Upper lobe of left lung (tissue), 6 donors: Measurements from ENCODE around the gene MMP28. TPM values are rescaled to one million over a fixed set of nuclear protein-coding genes. Genes with fewer than 3 reads are reported as not detected.
A peak's percentile ranks its signal among the peaks of the same experiment; 100 is the strongest.

Experiments used
- ATAC-seq, 2 donors: fragments of 200-7000 bp; cut with Tn5 transposase; one replicate each; pipeline ENCODE4 v1.9.1; 2022; ENCODE audit warnings: mild to moderate bottlenecking in 2 of 2, moderate library complexity in 2 of 2; ENCODE audit not compliant: low FRiP score in 2 of 2
- DNase-seq, 2 donors: peaks; one replicate each; pipeline ENCODE4 v3.0.0-alpha.2; 2019 to 2020
- H3K27ac ChIP-seq, 4 donors: fragments of 200-600 bp; sonication (generic); one replicate each; pipeline ENCODE4 v1.5.1; 2016 to 2019
- H3K27me3 ChIP-seq, 4 donors: fragments of 200-600 bp; sonication (generic); one replicate each; pipeline ENCODE4 v1.5.1; 2017 to 2019
- H3K36me3 ChIP-seq, 4 donors: fragments of 200-600 bp; sonication (generic); one replicate each; pipeline ENCODE4 v1.5.1; 2016 to 2019
- H3K4me1 ChIP-seq, 4 donors: fragments of 200-600 bp; sonication (generic); one replicate each; pipeline ENCODE4 v1.5.1; 2018 to 2019
- H3K4me3 ChIP-seq, 4 donors: fragments of 200-600 bp; sonication (generic); one replicate each; pipeline ENCODE4 v1.5.1; 2017 to 2019; ENCODE audit warnings: mild to moderate bottlenecking in 2 of 4, moderate library complexity in 1 of 4
- H3K9me3 ChIP-seq, 4 donors: fragments of 200-600 bp; sonication (generic); one replicate each; pipeline ENCODE4 v1.5.1; 2018 to 2019
- CTCF ChIP-seq, 6 experiments: fragments of 450-650 bp in 4 of 6; fragments of 200-600 bp in 2 of 6; sonication (generic) in 2 of 6; IDR thresholded peaks; one replicate each; pipeline ENCODE4 v1.5.1; 2016 to 2019; ENCODE audit warnings: antibody characterized with exemption in 6 of 6
- EP300 ChIP-seq, 4 donors: sonication (generic); formaldehyde crosslinking; IDR thresholded peaks; one replicate each; pipeline ENCODE4 v1.5.1; 2017; ENCODE audit warnings: antibody characterized with exemption in 4 of 4, control low read depth in 2 of 4
- POLR2A ChIP-seq, 4 donors: fragments of 450-650 bp; IDR thresholded peaks; one replicate each; pipeline ENCODE4 v1.5.1; 2016 to 2017; ENCODE audit warnings: antibody characterized with exemption in 4 of 4, mild to moderate bottlenecking in 2 of 4
- POLR2AphosphoS5 ChIP-seq, 2 donors: sonication (generic); formaldehyde crosslinking; IDR thresholded peaks; one replicate each; pipeline ENCODE4 v1.5.1; 2017; ENCODE audit warnings: antibody characterized with exemption in 2 of 2
- WGBS, 2 donors: methylation state at CpG; one replicate each; pipeline ENCODE4 v1.1.5; 2017 to 2018; 5-methylcytosine and 5-hydroxymethylcytosine counted together
- total RNA-seq, 6 donors: library from RNA; depleted of rRNA in 4 of 6; stranded (reverse); fragments of >200 nt in 4 of 6; gene quantifications; one replicate each; pipeline versions ENCODE4 v1.1.0 to v1.2.1, GENCODE V29; 2016 to 2021
- donor health status: DM: no; HTN: no; CAD: no; lungs with moderate emphysema.
- donor health status: DM: no; HTN: yes; CAD: no; lungs with severe emphysema.

MMP28 gene
- total RNA-seq, 6 donors from 2014 or later, result 51.1 to 134 (median 98.5) TPM

GRCh38 chr17:35795871-35796265, 427 bp upstream of the MMP28 start:
- peaks cover 0 to 12% (median under 1%) of the 10 kb centered on the region in 4 donors for H3K27me3 ChIP-seq
- H3K4me1 ChIP-seq, result peaks cover 29 to 55% (median 34%) of the 10 kb centered on the region in 4 donors
- H3K4me3 ChIP-seq, result peak overlapping the region in 3 of 4 donors; percentile 57 to 66 (median 62)
- peak overlapping the region; percentile 22 to 82 (median 77) for H3K27ac ChIP-seq
- no peak for ATAC-seq
- TF ChIP-seq CTCF (IDR thresholded peaks at IDR 0.05), result no peak
- no peak for TF ChIP-seq POLR2AphosphoS5 (IDR thresholded peaks at IDR 0.05)
- no peak for TF ChIP-seq EP300 (IDR thresholded peaks at IDR 0.05)
- no peak for TF ChIP-seq POLR2A (IDR thresholded peaks at IDR 0.05)
- H3K36me3 ChIP-seq, result no peaks in the 10 kb centered on the region
- no peak for DNase-seq
- no peaks in the 10 kb centered on the region for H3K9me3 ChIP-seq
- 32 to 43% methylated on average over 8 of the region's 8 CpGs for WGBS, 2 donors

- Histone ChIP-seq H3K27ac (peak overlapping the region in 2 of 4 donors; percentile 74 to 82), H3K4me3 (peak overlapping the region in 3 of 4 donors; percentile 57 to 66 (median 62))
- 65 to 69% methylated on average over 3 of the region's 3 CpGs for WGBS, 2 donors
Observed at GRCh38 chr17:35793257-35793656, 2.2 kb downstream of the MMP28 start.

GRCh38 chr17:35791681-35792350, 3.6 kb downstream of the MMP28 start:
- DNase-seq (peak in 1 of 2 donors; percentile 12), ATAC-seq (no peak)
- WGBS, 2 donors, result 72 to 79% methylated on average over 9 of the region's 9 CpGs
- Histone ChIP-seq H3K9me3 (no peaks in the 10 kb centered on the region), H3K36me3 (no peaks in the 10 kb centered on the region), H3K27me3 (peaks cover 0 to 12% (median under 1%) of the 10 kb centered on the region in 4 donors), H3K27ac (peak overlapping the region in 2 of 4 donors; percentile 17 to 32), H3K4me3 (no peak overlapping the region), H3K4me1 (peaks cover 21 to 46% (median 28%) of the 10 kb centered on the region in 4 donors)
- TF ChIP-seq EP300 (IDR thresholded peaks at IDR 0.05) (no peak), CTCF (IDR thresholded peaks at IDR 0.05) (no peak), POLR2A (IDR thresholded peaks at IDR 0.05) (no peak), POLR2AphosphoS5 (IDR thresholded peaks at IDR 0.05) (no peak)

More at GRCh38 chr17:35793257-35793656, 2.2 kb downstream of the MMP28 start:
- Histone ChIP-seq H3K27me3 (peaks cover 0 to 12% (median under 1%) of the 10 kb centered on the region in 4 donors), H3K9me3 (no peaks in the 10 kb centered on the region), H3K36me3 (no peaks in the 10 kb centered on the region), H3K4me1 (peaks cover 13 to 38% (median 18%) of the 10 kb centered on the region in 4 donors)
- TF ChIP-seq POLR2A (IDR thresholded peaks at IDR 0.05) (peak in 1 of 4 donors; percentile 13), EP300 (IDR thresholded peaks at IDR 0.05) (no peak)
- DNase-seq, result peak in 1 of 2 donors; percentile 47
- no peak for ATAC-seq

- Histone ChIP-seq H3K27me3 (peaks cover 0 to 11% (median under 1%) of the 10 kb centered on the region in 4 donors), H3K4me3 (no peak overlapping the region), H3K9me3 (no peaks in the 10 kb centered on the region), H3K27ac (peak overlapping the region in 1 of 4 donors; percentile 53), H3K36me3 (no peaks in the 10 kb centered on the region), H3K4me1 (peaks cover 18 to 48% (median 26%) of the 10 kb centered on the region in 4 donors)
- no peak for ATAC-seq
- DNase-seq, result peak in 1 of 2 donors; percentile 21
- TF ChIP-seq POLR2A (IDR thresholded peaks at IDR 0.05) (no peak), CTCF (IDR thresholded peaks at IDR 0.05) (no peak), POLR2AphosphoS5 (IDR thresholded peaks at IDR 0.05) (no peak), EP300 (IDR thresholded peaks at IDR 0.05) (no peak)
- WGBS, 2 donors, result 90 to 92% methylated on average over 3 of the region's 3 CpGs
Observed at GRCh38 chr17:35790841-35791240, 4.6 kb downstream of the MMP28 start.

- H3K27ac ChIP-seq, result peak overlapping the region; percentile 42 to 62 (median 53)
Observed at GRCh38 chr17:35788477-35789368, 6.7 kb downstream of the MMP28 start.

More at GRCh38 chr17:35788477-35789368, 6.7 kb downstream of the MMP28 start:
- ATAC-seq, result peak; percentile 40 to 84
- H3K4me3 ChIP-seq, result no peak overlapping the region
- peaks cover 12 to 45% (median 30%) of the 10 kb centered on the region in 4 donors for H3K4me1 ChIP-seq
- WGBS, 2 donors, result 63 to 80% methylated on average over 1 to 2 of the region's 2 CpGs
- TF ChIP-seq CTCF (IDR thresholded peaks at IDR 0.05) (no peak), POLR2A (IDR thresholded peaks at IDR 0.05) (no peak), EP300 (IDR thresholded peaks at IDR 0.05) (no peak), POLR2AphosphoS5 (IDR thresholded peaks at IDR 0.05) (no peak)
- H3K27me3 ChIP-seq, result no peaks in the 10 kb centered on the region
- H3K9me3 ChIP-seq, result no peaks in the 10 kb centered on the region
- DNase-seq, result peak in 1 of 2 donors; percentile 22
- H3K36me3 ChIP-seq, result no peaks in the 10 kb centered on the region
